Measurements from ENCODE around the gene MAGI3.

Gene MAGI3

GRCh38 chr1:113388621-113389358 is 1.5 kb upstream of the MAGI3 start (continued):
- TF ChIP-seq REST (tag by site-specific recombination; IDR thresholded peaks at IDR 0.05) (no peak), GLIS1 (tag by site-specific recombination; IDR thresholded peaks at IDR 0.05) (peak; percentile 42), KLF16 (tag by site-specific recombination; IDR thresholded peaks at IDR 0.05) (no peak), ZNF544 (tag by site-specific recombination; IDR thresholded peaks at IDR 0.05) (no peak), INSM2 (tag by site-specific recombination; IDR thresholded peaks at IDR 0.05) (no peak), ZIC2 (tag by site-specific recombination; IDR thresholded peaks at IDR 0.05) (peak; percentile 60), ZSCAN4 (tag by site-specific recombination; IDR thresholded peaks at IDR 0.05) (no peak), IKZF3 (tag by site-specific recombination; IDR thresholded peaks at IDR 0.05) (no peak), PRDM10 (tag by site-specific recombination; IDR thresholded peaks at IDR 0.05) (peak; percentile 62), MEIS1 (CRISPR knock-in tag; IDR thresholded peaks at IDR 0.05; ENCODE audit: borderline replicate concordance) (no peak), ZFP3 (tag by site-specific recombination; IDR thresholded peaks at IDR 0.05; ENCODE audit: low read depth) (peak; percentile 66)

GRCh38 chr1:113389359-113389952 is 859 bp upstream of the MAGI3 start:
- H3K27ac ChIP-seq (ENCODE audit: extremely low read depth, low read depth, low read length) = peak overlapping the region; percentile 32; the same call in 1 of the 2 replicates
- peak overlapping the region; percentile 56 for H3K4me3 ChIP-seq (ENCODE audit: low read depth, low read length)
- H3K9me3 ChIP-seq (ENCODE audit: control insufficient read depth, insufficient read depth, low read depth, low read length) = no peaks in the 10 kb centered on the region
- CTCF ChIA-PET = interaction anchor here (0.8 to 2.7 kb wide), 3 partner anchors 87 to 248 kb away, joined by 3 to 16 read pairs (median 3); no protein-coding TSS in a partner anchor
- peaks cover 13% of the 10 kb centered on the region for H3K4me1 ChIP-seq (ENCODE audit: control insufficient read depth, insufficient read depth, low read length)
- POLR2A ChIA-PET = interaction anchor here (0.8 to 1.9 kb wide), 10 partner anchors 9 to 674 kb away, joined by 3 to 8 read pairs (median 4); partner anchors contain the start of gene PPM1J
- H3K36me3 ChIP-seq (ENCODE audit: control insufficient read depth in 2 of 2, insufficient read depth in 1 of 2, low read length in 2 of 2) = no peaks in the 10 kb centered on the region
- TF ChIP-seq BCL11A (tag by site-specific recombination; IDR thresholded peaks at IDR 0.05; ENCODE audit: low read depth) (no peak), SCRT2 (tag by site-specific recombination; IDR thresholded peaks at IDR 0.05) (peak; percentile 46; the same call in 1 of the 2 replicates), ZNF664 (tag by site-specific recombination; IDR thresholded peaks at IDR 0.05) (peak; percentile 53; the same call in 1 of the 2 replicates), KLF1 (tag by site-specific recombination; IDR thresholded peaks at IDR 0.05) (no peak), GLI4 (tag by site-specific recombination; IDR thresholded peaks at IDR 0.05) (no peak), ZNF184 (tag by site-specific recombination; IDR thresholded peaks at IDR 0.05) (0 out of 2 replicates have a peak, but pooled peaks have one; percentile 30), ZNF558 (tag by site-specific recombination; IDR thresholded peaks at IDR 0.05) (0 out of 2 replicates have a peak, but pooled peaks have one; percentile 29), ZNF776 (tag by site-specific recombination; IDR thresholded peaks at IDR 0.05; ENCODE audit: borderline replicate concordance) (no peak), OSR2 (tag by site-specific recombination; IDR thresholded peaks at IDR 0.05) (0 out of 2 replicates have a peak, but pooled peaks have one; percentile 45), ZNF777 (tag by site-specific recombination; IDR thresholded peaks at IDR 0.05; ENCODE audit: borderline replicate concordance) (no peak), ZFP37 (tag by site-specific recombination; IDR thresholded peaks at IDR 0.05) (0 out of 2 replicates have a peak, but pooled peaks have one; percentile 48), ZNF214 (tag by site-specific recombination; IDR thresholded peaks at IDR 0.05; ENCODE audit: borderline replicate concordance) (no peak), ZNF223 (tag by site-specific recombination; IDR thresholded peaks at IDR 0.05) (no peak), ZNF335 (tag by site-specific recombination; conservative IDR thresholded peaks at IDR 0.05) (peak; percentile 94), ZNF2 (tag by site-specific recombination; IDR thresholded peaks at IDR 0.05) (peak; percentile 39; the same call in 1 of the 2 replicates)
